Epithelial cell of proximal tubule (primary cell): Measurements from ENCODE around the gene LZIC. TPM values are rescaled to one million over a fixed set of nuclear protein-coding genes. Genes with fewer than 3 reads are reported as not detected.

Source experiments
- DNase-seq: peaks from one replicate; pipeline ENCODE4 v3.0.0-alpha.2; 2011; ENCODE audit warnings: low read depth
- H3K4me3 ChIP-seq: 2 replicates; pipeline ENCODE4 v1.5.1; 2011; ENCODE audit warnings: low read depth, mild to moderate bottlenecking, low read length
- total RNA-seq: library from RNA; depleted of rRNA; stranded (reverse); fragments of >200 nt; gene quantifications from 2 replicates; pipeline ENCODE4 v1.2.3, GENCODE V29; 2015
- TF ChIP-seq, protein P1 (sequence below): conservative IDR thresholded peaks from 2 replicates; pipeline ENCODE4 v1.5.1; 2012; ENCODE audit warnings: low read depth, mild to moderate bottlenecking, low read length

The LZIC gene
- total RNA-seq, 1 donor from 2014 or later: 20.6 TPM

DNA sequence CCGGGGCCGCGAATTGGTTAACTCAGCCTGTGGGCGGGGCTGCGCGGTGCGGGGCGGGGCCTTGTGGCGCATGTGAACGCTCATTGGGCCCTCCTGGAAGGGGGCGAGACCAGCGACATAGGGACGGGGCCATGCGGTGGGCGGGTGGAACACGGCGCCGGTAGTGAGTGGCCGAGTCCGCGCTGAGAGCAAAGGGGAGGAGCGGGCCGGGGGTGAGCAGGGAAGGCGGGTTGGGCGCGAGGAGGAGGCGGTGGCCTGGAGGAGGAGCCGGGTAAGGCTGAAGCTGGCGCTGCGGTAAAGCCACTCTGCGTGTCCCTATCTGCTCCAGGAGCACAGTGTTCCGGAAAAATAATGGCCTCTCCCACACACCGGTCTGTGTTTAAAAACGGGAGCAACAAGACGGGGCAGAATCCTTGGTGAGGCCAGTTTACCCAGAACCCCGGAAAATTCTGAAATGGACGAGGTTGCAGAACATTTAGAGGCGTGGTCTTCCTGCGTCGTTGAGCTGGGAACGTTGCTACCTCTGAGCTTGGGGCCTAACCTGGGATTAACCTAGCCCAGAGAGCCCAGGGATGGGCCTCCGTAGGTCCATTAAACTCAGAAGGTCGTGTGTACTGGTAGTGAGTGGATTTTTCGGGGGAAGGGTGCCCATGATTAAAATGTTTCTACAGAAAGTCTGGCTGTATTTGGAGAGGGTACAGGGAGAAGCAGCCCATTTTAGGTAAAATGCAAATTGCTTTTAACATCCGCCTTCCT is 32.6 kb downstream of the LZIC start:
- TF ChIP-seq, protein P1, sequence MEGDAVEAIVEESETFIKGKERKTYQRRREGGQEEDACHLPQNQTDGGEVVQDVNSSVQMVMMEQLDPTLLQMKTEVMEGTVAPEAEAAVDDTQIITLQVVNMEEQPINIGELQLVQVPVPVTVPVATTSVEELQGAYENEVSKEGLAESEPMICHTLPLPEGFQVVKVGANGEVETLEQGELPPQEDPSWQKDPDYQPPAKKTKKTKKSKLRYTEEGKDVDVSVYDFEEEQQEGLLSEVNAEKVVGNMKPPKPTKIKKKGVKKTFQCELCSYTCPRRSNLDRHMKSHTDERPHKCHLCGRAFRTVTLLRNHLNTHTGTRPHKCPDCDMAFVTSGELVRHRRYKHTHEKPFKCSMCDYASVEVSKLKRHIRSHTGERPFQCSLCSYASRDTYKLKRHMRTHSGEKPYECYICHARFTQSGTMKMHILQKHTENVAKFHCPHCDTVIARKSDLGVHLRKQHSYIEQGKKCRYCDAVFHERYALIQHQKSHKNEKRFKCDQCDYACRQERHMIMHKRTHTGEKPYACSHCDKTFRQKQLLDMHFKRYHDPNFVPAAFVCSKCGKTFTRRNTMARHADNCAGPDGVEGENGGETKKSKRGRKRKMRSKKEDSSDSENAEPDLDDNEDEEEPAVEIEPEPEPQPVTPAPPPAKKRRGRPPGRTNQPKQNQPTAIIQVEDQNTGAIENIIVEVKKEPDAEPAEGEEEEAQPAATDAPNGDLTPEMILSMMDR: no peak
- DNase-seq: peak; percentile 61
- H3K4me3 ChIP-seq: peak overlapping the region; percentile 68

DNA sequence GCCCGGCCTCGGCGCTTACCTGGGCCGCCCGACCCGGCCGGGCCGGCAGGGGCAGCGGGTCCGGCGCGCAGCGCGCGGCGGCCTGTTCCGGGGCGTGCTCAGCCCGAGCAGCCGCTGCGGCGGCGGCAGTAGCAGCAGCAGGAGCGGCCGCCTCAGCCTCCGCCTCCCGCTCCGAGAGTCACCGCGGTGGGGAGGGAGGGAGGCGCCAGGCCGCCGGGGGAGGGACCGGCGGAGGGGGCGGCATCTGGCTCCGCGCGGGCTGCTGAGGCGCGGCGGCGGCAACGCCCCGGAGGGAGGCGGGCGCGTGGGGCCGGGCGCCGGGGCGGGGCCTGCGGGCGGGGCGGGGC is 33.1 kb downstream of the LZIC start, which contains the start of gene CTNNBIP1:
Gene CTNNBIP1 (minus strand): TSS at position 194 of the 347 bp plus-strand sequence. CDS start 38,205 bp downstream, outside the sequence.
- DNase-seq: no peak
- TF ChIP-seq, protein P1: no peak

DNA sequence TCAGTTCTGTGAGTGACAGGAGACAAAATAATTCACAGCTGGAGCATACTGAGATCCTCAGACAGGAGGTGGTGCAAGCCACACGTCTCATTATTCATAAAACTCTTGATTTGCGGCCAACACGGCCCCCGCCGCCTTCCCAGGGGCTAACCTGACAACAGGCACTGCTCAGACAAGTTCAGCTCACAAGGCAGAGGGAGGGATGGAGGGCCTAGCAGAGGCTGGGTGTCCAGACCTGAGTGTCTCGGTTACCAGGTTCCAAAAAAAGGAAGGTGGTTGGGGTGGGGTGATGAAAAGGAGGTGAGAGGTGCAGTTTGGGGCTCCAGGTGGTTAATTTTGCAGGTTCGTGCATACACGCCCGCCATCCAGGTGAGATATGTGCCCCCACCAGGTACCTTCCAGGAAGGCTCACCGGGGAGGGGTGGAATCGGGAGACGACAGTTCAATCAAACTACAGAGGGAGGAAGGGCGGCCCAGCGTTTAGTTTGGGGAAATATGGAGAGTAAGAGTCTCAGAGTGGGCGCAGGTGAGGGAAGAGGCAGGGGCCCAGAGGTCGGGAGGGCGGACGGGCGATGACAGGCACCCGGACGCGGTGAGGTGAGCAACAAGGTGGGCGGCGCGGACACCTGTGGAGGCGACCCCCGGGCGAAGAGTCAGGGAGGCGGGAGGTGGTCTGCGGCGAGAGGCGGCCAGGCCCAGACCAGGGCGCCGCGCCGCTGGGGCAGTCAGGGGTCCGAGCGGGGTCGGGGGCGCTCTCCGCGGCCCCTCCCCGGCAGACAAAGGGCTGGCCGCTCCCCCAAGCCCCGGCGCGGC is 33.8 kb downstream of the LZIC start:
- no peak for DNase-seq
- TF ChIP-seq, protein P1: no peak
- H3K4me3 ChIP-seq: peak overlapping the region; percentile 78

More for the DNA sequence above, 33.1 kb downstream of the LZIC start, which contains the start of gene CTNNBIP1:
- peak within 1 kb of the TSS; percentile 78 for H3K4me3 ChIP-seq

DNA sequence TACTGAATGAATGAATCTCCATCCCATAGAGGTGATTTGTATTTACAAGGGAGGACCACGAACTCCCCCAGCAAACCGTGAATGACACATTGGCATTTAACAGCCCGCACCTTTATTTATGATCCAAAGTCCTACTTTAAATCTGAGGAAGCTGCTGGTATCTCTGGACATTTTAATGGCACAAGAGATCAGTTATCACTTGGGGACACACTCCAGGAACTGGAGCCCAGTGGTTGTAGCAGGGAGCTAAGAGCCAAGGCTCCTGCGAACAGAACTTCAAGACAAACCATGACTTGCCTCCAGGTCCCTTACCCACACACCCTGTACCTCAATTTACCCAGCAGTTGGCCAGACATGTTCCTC is 34.3 kb downstream of the LZIC start:
- TF ChIP-seq, protein P1: no peak
- peak overlapping the region; percentile 78 for H3K4me3 ChIP-seq
- no peak for DNase-seq

DNA sequence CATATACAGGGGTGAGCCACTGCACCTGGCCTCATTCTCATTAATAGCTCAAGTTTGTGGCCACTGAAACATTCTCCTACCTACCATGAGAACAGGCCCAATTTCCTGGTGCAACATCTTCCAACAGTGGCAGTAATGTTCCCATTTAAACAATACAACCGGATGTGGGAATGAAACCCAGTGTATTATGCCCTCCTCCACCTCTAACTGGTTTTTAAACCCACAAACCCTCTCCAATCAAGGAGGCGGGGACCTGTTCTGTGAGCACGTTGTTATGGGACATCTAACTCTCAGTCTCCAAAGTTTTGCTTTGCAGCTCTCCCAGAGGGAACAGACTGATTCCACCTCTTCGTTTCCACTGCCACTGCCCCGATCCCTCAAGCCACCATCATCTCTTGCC is 35.8 kb downstream of the LZIC start:
- no peak overlapping the region for H3K4me3 ChIP-seq
- TF ChIP-seq, protein P1: no peak
- DNase-seq: no peak

DNA sequence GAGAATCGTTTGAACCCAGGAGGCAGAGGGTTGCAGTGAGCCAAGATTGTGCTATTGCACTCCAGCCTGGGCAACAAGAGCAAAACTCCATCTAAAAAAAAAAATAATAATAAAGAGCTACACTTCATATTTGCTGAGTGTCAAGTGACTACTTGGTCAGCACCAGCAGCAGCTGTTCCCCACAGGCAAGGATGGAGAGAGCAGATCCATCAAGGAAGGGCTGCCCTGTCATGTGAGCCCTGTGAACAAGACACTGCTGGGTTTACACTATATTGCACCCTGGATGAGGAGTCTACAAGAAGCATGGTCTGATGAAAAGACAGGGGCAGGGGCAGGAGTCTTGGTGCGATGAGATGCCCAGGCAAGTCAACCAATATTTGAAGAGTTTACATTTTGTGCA is 36.7 kb downstream of the LZIC start:
- TF ChIP-seq, protein P1: no peak
- no peak overlapping the region for H3K4me3 ChIP-seq
- no peak for DNase-seq

DNA sequence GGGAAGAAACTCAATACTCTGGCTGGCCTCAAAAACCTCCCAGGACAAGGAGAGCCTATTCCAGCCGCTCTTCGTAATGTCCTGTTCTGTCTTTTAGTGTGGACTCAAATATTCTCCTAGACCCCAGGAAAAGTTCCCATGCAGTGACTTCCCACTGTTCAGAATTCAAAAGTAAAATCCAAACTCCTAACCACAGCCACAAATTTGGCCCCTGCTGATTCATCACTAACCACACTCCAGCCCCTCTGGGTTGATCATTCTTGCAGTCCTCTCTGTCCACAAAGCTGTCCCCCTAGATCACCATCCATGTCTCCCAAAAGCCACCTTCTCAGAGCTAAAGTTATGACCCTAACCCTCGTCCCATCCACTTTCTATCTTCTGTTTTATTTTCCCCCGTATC is 38.2 kb downstream of the LZIC start:
- TF ChIP-seq, protein P1: no peak
- H3K4me3 ChIP-seq: no peak overlapping the region
- DNase-seq: no peak
